RWPE2 (cell line): Measurements from ENCODE around the gene CSNK1G2.

Source experiments
- ATAC-seq: fragments of 200-7000 bp; cut with Tn5 transposase; 3 replicates; pipeline ENCODE4 v1.9.1; 2021; ENCODE audit warnings: low read depth
- DNase-seq: peaks from one replicate; pipeline ENCODE4 v3.0.0-alpha.2; 2020; ENCODE audit warnings: low spot score
- H3K27ac ChIP-seq: fragments of 450-650 bp; 2 replicates; pipeline ENCODE4 v1.5.1; 2017; ENCODE audit warnings: mild to moderate bottlenecking; ENCODE audit not compliant: poor library complexity, severe bottlenecking
- H3K27me3 ChIP-seq: fragments of 250-450 bp; sonication (Bioruptor Pico); 2 replicates; pipeline ENCODE4 v1.5.1; 2021; ENCODE audit warnings: mild to moderate bottlenecking, moderate library complexity; ENCODE audit not compliant: insufficient read depth, poor library complexity, severe bottlenecking
- H3K36me3 ChIP-seq: fragments of 250-450 bp; sonication (Bioruptor Pico); 2 replicates; pipeline ENCODE4 v1.5.1; 2020; ENCODE audit warnings: low read depth, mild to moderate bottlenecking, moderate library complexity
- H3K4me1 ChIP-seq: fragments of 250-450 bp; sonication (Bioruptor Pico); 2 replicates; pipeline ENCODE4 v1.5.1; 2021; ENCODE audit warnings: mild to moderate bottlenecking, moderate library complexity; ENCODE audit not compliant: insufficient read depth, poor library complexity, severe bottlenecking
- H3K4me3 ChIP-seq: fragments of 250-450 bp; sonication (Bioruptor Pico); 2 replicates; pipeline ENCODE4 v1.5.1; 2021; ENCODE audit warnings: mild to moderate bottlenecking, moderate library complexity; ENCODE audit not compliant: severe bottlenecking
- H3K9me3 ChIP-seq: fragments of 250-450 bp; sonication (Bioruptor Pico); 2 replicates; pipeline ENCODE4 v1.5.1; 2021; ENCODE audit warnings: mild to moderate bottlenecking, moderate library complexity; ENCODE audit not compliant: severe bottlenecking
- CTCF ChIP-seq: fragments of 450-650 bp; IDR thresholded peaks from one replicate; pipeline ENCODE4 v1.5.1; 2017; ENCODE audit warnings: mild to moderate bottlenecking, moderate library complexity; ENCODE audit not compliant: poor library complexity, severe bottlenecking

The CSNK1G2 gene

DNA sequence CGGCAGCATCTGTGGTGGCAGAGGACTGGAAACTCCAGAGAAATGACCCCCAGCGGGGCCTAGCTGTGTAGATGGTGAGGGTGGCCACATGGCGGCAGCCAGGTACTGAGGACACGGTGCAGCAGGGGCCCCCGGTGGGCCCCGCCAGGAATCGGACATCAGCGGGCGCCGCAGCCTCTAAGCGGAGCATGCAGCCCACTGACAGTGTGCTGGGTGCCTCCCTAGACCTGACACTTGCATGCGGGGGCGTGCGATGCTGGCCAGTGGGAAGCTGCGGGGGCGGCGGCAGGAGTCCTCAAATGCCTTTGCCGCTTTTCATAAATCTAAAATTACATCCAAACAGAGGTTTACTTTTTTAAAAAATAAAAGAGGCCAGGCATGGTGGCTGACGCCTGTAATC lies 19.6 kb upstream of the CSNK1G2 start:
- no peak overlapping the region for H3K4me3 ChIP-seq

GRCh38 chr19:1921825-1922224 lies 19.1 kb upstream of the CSNK1G2 start:
- H3K36me3 ChIP-seq = peaks cover 38% of the 10 kb centered on the region

More for the DNA sequence above, 19.6 kb upstream of the CSNK1G2 start:
- TF ChIP-seq CTCF = no peak
- H3K4me1 ChIP-seq = no peaks in the 10 kb centered on the region
- no peaks in the 10 kb centered on the region for H3K27me3 ChIP-seq
- no peaks in the 10 kb centered on the region for H3K9me3 ChIP-seq
- no peak for DNase-seq
- H3K36me3 ChIP-seq = peaks cover 38% of the 10 kb centered on the region
- no peak overlapping the region for H3K27ac ChIP-seq
- ATAC-seq = no peak

GRCh38 chr19:1922803-1923202 lies 18.2 kb upstream of the CSNK1G2 start:
- H3K36me3 ChIP-seq = peaks cover 37% of the 10 kb centered on the region
- ATAC-seq = no peak
- TF ChIP-seq CTCF = no peak
- no peaks in the 10 kb centered on the region for H3K27me3 ChIP-seq
- no peaks in the 10 kb centered on the region for H3K9me3 ChIP-seq
- no peak overlapping the region for H3K27ac ChIP-seq
- H3K4me3 ChIP-seq = no peak overlapping the region
- DNase-seq = no peak
- no peaks in the 10 kb centered on the region for H3K4me1 ChIP-seq

More at GRCh38 chr19:1921825-1922224, 19.1 kb upstream of the CSNK1G2 start:
- DNase-seq = no peak
- ATAC-seq = no peak
- Histone ChIP-seq H3K27ac (no peak overlapping the region), H3K4me1 (no peaks in the 10 kb centered on the region), H3K27me3 (no peaks in the 10 kb centered on the region), H3K9me3 (no peaks in the 10 kb centered on the region), H3K4me3 (no peak overlapping the region)
- TF ChIP-seq CTCF = no peak

- H3K4me1 ChIP-seq = no peaks in the 10 kb centered on the region
- TF ChIP-seq CTCF = no peak
- H3K4me3 ChIP-seq = no peak overlapping the region
- H3K36me3 ChIP-seq = peaks cover 31% of the 10 kb centered on the region
- H3K9me3 ChIP-seq = no peaks in the 10 kb centered on the region
- DNase-seq (no peak), ATAC-seq (no peak)
- no peaks in the 10 kb centered on the region for H3K27me3 ChIP-seq
- H3K27ac ChIP-seq = no peak overlapping the region
Measured at GRCh38 chr19:1923319-1923718, 17.7 kb upstream of the CSNK1G2 start.

- DNase-seq (no peak), ATAC-seq (no peak)
- Histone ChIP-seq H3K4me1 (no peaks in the 10 kb centered on the region), H3K9me3 (no peaks in the 10 kb centered on the region), H3K27ac (no peak overlapping the region), H3K4me3 (no peak overlapping the region), H3K36me3 (peaks cover 26% of the 10 kb centered on the region), H3K27me3 (no peaks in the 10 kb centered on the region)
- TF ChIP-seq CTCF = no peak
Measured at GRCh38 chr19:1924320-1924961, 16.5 kb upstream of the CSNK1G2 start.
